NCI-H2029 treated with DMSO at 0.1 percent for 48 hours (cell line): ENCODE results near the gene ZNF750.

ENCODE experiments used
- DNase-seq: peaks from one replicate; lab custom pipeline; 2025; lab: John Stamatoyannopoulos, UW

The ZNF750 gene

DNA sequence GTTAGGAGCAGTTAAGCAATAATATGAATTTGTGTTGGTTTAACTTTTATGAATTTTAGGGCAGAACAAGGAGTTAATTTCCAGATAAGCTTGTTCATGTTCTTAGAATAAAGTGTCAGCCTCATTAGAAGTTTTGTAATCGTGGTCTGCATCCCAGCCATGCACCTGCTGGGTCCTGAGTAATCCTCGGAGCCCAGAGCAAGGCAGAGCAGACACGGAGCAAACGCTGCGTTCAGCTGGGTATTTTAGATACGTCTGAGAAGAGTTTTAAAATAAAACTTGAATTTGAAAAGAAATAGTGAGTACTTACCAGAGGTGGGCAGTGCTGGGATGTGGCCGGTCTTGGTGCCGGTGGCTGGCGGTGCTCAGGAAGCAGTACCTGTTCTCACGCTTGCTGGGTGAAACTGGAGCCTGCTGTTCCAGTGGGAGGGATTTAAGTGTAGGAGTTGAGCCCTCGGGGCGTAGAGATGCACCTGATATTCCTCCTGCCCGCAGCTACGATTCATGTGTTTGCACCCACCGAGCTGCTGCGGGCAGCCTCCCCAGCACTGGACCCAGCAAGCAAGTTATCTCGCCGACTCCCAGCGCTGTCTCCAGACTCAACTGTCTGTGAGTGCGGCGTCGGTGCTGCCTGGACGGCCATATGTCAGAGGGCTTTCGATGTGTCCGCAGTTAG, at the start of gene ZNF750:
TSS of gene ZNF750 (minus strand) at position 406 of the 676 bp plus-strand sequence. CDS start 7,568 bp downstream, outside the sequence.
- no peak for DNase-seq

DNA sequence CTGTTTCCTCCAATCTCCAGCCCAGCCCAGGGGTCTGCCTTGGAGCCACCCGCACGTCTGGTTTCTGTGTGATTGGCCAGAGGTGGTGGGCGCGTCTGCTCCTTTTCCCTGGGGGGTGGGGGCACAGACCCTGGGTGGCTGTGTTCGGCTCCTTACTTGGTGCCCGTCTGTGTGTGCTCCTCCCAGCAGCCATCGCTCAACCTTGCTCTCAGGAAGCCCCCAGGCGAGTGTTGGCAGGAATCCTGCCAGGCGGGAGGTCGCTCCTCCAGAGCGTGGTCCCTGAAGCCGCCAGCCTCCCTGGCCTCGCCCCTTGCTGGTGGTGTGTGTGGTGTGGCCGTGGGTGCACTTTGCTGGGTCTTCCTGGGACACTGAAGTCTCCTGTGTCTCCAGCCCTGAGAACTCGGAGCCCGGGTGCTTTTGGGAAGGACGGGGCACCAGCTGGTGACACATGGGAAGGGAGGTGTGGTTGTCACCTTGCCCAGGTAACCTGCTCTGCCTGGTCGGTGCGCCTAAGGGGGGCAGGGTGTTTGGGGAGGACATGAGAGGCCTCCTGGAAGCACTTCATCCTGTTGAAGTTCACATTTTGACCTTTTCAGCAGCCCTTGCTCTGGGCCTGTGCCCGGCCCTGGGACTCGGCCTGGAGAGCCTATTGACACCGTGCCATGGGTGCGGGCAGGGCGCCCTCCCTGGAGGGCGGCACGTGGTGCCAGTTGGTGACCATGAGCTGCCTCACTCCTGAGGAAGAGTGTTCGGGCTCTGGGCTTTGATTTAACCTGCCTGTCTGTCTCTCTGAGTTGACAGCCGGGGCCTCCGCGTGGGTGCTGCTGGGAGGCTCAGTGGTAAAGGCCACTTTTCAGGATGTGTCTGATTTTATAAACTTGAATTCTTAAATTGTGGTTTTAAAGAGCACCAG, 49.0 kb upstream of the ZNF750 start:
- DNase-seq = peak; percentile 52

DNA sequence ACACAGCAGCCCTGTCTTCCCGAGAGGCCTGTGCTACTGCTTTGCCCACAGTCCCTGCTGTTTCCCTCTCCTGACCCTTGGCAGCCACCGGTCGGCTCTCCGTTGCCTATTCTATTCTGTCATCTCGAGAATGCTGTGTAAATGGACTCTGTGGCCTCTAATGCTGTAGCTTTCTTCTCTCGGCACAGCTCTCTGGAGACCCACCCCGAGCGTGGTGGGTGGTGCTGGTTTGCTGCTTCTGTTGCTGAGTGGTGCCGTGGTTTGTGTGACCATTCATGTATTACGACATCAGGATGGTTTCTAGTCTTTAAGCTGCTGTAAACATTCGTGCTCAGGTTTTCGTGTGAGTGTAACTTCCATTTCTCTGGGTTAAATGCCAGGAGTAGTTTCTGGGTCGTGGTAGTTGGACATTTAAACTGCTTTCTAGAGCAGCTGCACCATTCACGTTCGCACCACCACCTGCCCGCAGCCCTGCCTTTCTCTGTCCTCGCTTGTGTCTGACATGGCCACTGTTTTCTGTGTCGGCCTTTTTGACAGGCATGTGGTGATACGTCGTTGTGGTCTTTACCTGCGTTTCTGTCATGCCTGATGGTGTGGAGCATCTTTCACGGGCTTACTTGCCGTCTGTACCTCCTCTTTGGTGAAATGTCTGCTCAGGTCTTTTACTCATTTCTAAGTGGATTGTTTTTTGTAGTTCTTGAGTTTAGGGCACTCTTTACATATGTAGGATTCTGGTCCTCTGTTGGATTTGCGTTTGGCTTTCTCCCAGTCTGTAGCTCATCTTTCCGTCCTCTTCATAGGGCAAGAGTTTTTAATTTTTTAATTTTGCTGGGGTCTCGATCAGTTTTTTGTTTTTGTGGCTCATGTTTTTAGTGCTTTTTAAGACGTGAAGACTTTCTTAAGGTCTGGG, 47.7 kb upstream of the ZNF750 start:
- DNase-seq = no peak

DNA sequence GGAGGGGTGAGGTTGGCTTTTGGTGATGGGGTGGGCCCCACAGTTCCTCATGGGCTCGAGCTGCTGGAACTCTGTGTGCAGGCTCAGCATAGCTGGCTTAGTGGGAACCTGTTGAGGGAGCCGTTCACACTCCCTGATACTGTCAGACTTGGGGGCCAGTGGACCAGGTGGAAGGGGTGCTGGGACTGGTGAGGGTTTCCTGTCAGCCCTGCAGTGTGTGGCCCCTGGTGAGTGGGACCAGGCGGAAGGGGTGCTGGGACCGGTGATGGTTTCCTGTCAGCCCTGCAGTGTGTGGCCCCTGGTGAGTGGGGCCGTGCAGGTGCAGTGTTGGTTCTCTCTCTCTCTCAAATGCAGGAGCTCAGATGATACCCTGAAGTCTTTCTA, 45.1 kb upstream of the ZNF750 start:
- DNase-seq = no peak

DNA sequence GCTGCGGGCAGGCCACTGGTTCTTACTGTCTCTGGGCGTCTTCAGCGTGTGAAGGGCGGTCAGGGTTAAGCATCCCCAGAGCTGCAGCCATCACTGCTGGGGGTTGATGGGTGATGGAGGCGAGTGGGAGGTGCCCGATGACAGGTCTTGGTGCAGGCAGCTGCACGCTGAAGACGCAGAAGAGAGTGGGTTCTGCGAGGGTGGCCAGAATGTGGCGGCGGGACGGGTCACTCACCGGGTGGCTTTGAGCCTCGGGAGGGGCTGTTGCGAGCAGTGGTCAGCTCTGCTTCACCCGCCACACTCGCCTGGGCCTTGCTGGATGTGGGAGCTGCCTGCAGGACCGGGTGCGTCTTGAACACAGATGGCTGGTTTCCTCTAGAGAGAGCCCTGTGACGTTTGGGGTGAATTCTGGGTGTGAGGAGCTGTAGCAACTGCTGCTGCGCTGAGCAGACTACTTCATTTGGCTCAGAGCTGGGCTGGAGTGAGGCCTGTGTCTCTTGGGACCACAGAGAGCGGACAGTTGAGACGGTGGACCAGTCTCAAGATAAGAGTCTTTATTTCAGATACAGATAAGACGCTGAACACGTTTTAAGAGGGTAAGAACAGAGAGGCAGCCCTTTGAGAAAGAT, 44.6 kb upstream of the ZNF750 start:
- no peak for DNase-seq

DNA sequence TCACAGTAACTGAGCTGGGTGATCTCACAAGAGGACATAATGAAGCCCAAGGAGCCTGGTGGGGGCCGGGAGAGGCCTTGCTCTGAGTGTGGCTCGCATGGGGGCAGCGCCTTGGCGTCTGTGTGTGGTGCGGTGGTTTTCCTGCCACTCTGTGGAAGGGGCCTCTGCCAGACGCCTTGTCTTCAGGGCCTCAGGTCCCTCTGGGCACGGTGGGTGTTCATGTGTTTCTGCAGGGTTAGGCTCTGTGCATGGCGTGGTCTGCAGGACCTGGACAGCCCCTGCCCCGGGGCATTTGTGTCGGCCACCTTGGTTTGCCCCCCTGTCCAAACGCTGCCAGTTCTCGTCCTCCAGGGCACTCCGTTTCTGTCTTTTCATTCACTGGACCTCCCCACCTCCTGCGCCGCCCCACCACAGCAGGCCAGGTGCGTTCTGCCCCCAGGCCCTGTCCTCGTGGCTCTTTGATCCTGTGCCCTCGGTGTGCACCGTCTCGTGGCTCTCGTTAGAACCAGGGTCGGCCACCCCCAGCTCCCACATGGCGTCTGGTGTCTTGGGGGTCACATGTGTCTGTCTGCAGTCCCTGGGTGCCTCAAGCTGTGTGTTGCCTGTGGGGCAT, 43.7 kb upstream of the ZNF750 start:
- DNase-seq = no peak

DNA sequence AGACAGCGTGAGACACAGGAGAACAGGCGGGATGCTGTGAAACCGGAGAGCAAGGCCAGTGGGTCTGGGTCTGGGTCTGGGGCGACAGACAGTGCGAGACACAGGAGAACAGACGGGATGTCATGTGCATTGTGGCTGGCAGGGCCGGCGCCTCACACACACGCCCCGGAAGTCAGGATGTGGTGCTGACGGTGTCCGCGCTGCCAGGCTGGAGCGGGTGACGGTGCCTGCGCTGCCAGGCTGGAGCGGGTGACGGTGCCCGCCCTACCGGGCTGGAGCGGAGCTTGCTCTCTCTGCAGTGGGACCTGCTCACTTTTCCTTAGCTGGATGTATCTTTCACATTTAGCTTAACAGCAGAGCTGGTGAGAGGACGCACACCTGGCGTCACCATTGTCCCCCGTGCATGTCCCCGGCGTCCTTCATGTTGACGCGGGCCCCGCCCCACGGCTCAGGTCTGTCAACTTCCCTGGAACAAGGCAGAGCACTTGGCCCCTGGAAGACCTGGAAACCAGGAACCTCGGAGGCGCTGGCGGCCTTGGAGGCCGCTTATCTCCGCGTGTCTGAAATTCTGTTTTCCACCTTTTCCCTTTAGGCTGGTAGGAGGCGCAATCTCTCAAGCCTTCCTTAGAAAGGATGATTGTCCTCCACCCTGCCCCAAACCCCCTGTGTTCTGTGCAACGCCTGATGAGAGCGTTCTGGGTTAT, 43.0 kb upstream of the ZNF750 start:
- peak; percentile 25 for DNase-seq

DNA sequence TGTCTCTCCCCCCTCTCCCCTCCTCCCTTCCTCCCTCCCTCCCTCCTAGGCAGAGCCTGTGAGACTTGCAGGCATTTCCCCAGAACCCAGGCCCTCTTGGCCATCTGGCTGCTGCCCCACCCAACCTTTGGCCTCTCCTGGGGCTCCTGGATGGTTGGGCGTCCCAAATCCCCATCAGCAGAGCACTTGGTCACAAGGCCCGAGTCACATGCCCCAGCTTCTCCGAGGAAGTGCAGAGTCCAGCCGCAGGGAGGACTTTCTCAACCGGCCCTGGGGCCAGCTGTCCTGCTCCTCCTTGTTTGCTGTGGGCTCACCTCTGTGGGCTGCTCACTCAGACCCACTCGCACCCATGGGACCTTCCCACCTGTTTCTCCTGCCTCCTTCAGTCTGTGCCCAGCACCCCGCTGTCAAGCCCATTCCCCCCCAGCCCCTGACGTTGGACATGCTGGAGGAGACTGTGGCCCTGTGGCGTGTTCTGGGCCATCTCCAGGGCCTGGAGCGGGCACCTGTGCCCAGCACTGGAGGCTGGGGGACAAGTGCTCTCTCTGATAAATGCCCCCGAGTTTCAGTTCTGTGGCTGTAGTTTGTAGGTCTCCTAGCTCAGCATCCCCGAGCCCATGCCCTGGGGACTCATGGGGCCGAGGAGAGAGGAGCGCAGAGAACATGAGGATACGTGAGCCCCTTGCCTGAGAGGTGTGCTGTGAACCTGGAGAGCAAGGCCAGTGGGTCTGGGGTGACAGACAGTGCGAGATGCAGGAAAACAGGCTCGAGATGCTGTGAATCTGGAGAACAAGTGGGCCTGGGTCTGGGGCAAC, 42.3 kb upstream of the ZNF750 start:
- no peak for DNase-seq

DNA sequence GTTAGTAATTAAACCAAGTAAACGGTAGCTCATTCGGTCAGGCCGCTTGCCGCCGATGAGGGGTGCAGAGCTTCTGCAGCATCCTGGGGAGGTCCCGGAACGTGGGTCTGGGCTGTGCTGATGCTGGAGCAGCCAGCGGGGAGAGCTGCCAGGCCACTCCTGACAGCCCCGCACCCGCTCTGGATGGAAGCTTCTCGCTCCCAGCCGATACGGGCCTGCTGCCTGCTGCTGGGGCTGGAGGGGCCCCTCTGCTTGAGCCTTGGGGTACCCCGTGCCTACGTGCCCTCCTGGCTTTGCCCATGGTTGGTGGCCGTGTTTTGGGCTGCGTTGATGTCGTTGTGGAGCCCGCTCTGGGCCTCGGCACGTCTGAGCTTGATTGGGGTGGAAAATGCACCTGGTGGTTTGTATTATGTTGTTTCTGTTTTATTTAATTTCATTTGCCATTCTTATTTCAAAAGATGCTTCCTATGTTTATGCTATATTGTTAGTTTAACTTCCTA, 41.6 kb upstream of the ZNF750 start:
- DNase-seq = no peak

DNA sequence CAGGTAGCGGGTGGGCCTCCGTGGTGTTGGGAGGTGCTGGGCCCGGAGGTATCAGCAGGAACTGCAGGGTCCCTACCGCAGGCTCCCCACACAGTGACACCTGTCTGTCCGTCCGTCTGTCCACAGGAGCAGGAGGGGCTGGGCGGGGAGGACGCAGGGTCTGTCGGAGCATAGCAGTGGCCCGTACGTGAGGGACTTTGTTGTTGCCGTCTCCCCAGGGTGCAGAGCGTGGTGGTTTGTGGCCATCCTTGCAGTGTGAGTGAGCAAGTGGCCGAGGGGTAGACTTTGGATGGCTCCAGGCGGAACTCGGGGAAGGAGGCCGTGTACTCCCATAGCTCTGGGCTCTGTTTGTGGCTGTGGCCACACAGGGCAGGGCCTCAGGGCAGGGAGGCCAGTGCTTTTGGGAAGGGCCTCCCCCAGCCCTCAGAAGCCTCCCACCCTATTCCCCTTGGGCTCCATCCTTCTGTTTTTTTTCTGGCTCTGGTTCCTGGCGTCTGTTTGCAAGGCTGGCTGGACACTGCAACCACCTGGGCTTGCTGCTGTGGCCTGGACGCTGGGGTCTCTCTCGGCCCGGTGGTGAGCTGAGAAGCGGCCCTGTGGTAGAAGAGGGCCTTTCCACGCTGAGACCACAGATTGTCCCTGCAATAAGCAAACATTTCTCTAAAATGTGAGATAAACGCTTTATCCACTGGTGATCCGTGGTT, 41.0 kb upstream of the ZNF750 start:
- DNase-seq = no peak

DNA sequence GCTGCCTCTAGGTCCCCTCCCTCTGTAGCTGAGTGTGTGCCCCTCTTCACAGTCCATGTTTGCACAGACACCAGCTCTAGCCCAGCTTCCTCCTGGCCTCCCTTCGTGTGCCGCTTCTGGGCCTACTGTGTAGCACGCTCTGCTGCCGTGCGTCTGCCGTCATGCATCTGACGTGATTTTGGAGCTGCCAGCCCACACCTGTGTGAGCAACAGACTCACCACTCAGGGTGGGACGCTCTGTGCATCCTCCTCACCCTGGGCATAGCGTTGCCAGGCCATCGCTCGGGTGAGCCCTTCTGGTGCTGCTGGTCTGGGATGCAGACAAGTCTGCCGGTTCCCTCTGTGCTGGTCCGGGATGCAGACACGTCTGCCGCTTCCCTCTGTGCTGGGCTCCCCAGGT, 39.4 kb upstream of the ZNF750 start:
- no peak for DNase-seq

DNA sequence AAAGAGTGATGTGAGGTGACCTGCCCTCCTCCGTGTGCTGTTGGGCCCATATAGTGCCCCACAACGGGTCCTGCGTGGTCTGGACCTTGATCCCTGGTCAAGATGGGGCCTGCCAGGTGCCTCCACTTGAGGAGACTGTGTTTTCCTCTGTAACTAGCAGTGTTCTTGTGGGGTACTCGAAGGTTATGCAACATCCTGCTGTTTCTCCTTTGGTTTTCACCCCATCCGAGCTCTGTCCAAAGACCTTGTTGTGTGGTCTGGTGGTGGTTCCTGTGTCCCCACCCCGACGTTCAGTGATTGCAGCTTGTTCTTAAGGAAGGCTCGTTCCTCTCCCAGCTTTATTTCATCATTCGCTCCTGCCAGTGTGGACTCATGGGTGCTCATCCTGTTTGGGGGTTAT, 38.7 kb upstream of the ZNF750 start:
- DNase-seq = no peak

DNA sequence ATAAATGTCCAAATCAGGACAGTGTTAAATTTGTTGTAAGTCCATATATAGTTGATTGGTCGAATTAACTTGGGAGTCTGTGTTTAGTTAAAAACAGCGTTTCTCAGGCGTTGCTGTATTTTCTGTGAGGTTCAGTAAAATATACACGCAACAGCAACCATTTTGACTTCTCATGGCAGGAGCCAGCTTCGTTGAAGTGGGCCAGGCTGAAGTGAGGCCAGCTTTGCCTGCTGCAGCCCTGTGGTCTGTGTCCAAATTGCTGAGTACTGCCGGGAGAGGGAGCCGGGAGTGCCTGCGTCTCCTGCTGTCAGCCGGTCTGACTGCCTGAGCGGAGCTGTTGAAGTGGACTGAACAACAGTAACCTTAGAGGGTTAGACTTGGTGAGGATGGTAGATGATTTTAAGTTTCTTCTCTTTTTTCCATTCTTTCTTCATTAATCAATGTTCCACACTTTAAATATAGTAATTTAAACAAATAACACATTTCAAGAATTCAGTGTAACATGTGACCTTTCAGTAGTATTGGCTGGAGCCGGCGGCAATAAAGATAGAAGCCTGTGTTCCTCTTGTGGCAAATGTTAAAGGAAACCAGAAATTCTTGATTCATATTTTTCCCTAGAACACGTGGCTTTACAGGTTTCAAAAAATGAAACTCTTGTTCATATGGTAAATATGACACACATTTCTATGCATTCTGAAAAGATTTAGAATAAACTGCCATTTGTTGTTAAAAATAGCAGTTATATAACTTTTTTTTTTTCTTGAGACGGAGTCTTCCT, 37.0 kb upstream of the ZNF750 start:
- DNase-seq = peak; percentile 4

DNA sequence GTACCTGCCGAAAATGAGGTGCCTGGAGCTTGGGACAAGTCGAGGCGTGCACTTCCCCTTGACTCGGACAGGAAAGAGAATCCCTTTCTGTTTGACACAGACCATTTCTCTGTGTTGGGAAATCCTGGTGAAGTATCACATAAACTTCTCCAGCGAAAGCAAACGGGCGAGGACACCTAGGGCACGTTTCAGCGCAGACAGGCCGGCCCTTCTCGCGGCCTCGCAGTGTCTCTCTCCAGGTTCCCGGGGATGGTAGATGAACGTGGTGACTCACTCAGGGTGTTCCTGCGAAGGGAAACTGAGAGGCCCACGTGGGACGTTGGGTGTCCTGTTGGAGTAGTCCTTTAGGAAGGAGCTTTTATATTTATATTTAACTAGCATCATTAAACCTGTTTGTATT, 36.3 kb upstream of the ZNF750 start:
- DNase-seq = no peak

DNA sequence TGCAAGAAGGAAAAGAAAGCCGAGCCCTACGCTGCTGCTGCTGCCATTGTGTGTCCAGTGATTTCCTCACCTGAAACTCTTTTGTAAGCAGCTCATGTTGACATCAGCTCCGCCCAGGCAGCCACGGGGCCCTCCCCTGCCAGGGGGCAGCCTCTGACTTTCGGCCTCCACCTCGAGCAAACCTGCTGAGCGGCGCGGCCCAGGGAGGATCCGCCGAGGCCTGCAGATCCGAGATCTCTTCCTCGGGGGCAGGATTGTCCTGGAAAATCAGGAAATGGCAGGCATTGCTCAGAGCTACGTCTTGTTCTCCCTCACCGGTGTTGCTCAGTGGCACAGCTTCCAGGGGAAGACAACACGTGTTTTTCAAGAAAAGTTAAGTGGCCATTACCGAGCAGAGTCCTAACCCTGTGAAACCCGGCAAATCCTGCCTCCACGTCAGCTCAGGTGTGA, 35.6 kb upstream of the ZNF750 start:
- DNase-seq = no peak

DNA sequence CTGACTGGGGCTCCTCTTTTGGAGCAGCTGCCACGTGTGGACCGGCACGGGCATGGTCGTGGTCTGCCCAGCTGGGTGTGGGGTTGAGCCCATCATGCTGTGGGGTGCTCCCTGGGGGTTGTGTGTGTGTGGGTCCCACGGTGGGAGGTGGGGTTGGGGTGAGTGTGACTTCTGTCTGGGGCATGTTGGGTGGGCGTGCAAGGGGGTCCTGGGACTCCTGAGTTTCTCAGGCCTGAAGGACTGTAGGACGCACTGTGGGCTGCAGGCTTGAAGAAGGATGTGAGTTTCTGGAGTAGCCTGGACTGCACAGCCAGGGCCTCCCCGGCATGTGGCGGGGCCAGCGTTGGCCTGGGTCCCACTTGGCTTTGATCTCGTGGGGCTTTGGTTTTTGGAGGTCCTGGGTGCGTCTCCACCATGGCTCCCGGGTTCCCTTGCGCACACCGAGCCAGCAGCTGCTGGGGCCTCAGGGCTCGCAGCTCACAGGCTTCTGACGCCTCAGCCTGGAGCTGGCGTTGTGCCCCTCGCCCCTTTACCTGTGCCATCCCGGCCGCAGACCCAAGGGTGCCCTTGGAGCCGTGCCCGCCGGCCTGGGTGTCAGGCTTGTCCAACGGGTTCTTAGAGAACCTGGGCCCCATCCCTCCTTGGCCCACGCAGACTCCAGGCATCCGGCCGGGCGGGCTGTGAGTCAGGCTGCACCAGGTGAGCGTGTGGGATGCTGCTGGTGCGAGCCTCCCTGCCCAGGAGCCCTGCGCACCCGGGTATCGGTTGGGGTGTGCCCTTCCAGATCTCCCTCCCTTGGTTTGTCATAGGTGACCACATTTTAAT, 34.4 kb upstream of the ZNF750 start:
- DNase-seq = no peak

DNA sequence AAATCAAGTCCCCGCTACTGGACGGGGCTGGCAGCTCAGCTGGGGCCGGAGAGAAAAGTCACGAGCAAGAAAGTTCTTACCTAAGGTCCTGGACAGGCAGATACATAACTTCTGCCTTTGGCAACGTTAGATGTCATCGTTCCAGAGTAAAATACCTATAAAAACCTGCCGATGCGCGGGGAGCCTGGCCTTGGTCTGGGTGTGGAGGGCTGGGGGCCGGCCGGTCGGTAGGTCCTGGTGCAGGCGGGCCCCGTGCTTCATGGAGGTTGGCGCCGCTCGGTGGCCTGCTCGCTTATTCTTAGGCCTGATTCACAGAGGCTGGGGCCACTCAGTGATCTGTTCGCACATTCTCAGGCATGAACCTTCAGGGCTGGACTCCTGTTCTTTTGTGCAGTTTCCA, 33.7 kb upstream of the ZNF750 start:
- DNase-seq = no peak
